ENCODE data around the gene RFXANK. TPM values are rescaled to one million over a fixed set of nuclear protein-coding genes. Genes with fewer than 3 reads are reported as not detected.
A peak's percentile ranks its signal among the peaks of the same experiment; 100 is the strongest.

RFXANK gene
- total RNA-seq, 1 donor from 2014 or later: 96.9 TPM

GRCh38 chr19:19159534-19159933, 32.5 kb upstream of the RFXANK start:
- H3K4me3 Mint-ChIP-seq: no peak overlapping the region
- H3K36me3 Mint-ChIP-seq (ENCODE audit: low read depth): peaks cover 13% of the 10 kb centered on the region
- ChIA-PET POLR2A (interaction anchor here (0.8 to 2.6 kb wide), 8 partner anchors 8 to 94 kb away, joined by 3 to 27 read pairs (median 6); partner anchors contain the start of genes MEF2B and NR2C2AP), CTCF (interaction anchor here (1.4 to 7.5 kb wide), 2 partner anchors 14 to 15 kb away, joined by 7 to 53 read pairs; no protein-coding TSS in a partner anchor)
- intact Hi-C loops (cut with micrococcal nuclease): no loop called here
- H3K27me3 Mint-ChIP-seq: no peaks in the 10 kb centered on the region
- H3K4me1 Mint-ChIP-seq: peaks cover 56% of the 10 kb centered on the region
- no peak for ATAC-seq (ENCODE audit: low read depth)
- no peak for TF ChIP-seq CTCF (IDR thresholded peaks at IDR 0.05)
- DNase-seq: no peak
- H3K27ac Mint-ChIP-seq: peak overlapping the region; percentile 35
- peaks cover 4% of the 10 kb centered on the region for H3K9me3 Mint-ChIP-seq

DNA sequence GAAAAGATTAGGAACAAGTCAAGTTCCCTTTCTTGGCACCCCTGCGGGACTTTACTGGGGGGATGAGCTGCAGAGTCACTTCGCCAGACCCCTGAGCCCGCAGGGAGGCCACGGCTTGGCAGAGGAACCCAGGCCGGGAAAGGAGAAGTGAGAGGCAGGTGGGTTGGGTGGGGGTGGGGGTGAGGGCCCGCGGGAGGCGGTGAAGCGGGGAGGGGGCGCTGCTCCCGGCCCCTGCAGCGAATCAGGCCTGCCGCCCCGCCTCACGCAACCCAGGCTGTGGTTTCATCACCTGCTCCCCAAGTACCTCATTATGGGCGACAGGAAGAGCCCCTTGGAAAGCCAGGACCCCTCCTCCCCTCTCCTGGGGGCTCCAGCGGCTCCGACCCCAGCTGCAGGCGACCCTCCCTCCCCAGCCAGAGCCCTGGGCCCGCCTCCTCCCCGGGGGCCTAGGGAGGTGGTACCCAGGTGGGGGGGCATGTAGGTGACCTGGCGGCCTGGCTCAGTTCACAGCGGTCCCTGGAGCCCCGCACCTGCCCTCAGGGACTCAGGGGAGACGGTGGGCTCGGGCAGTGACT, 31.5 kb upstream of the RFXANK start:
- ATAC-seq (ENCODE audit: low read depth): peak; percentile 78
- peak; percentile 65 for DNase-seq
- intact Hi-C loops (cut with micrococcal nuclease): loop anchor here (1.0 kb wide), 3 partner anchors 9 to 14 kb away; partner anchors contain the start of gene MEF2B
- Mint-ChIP-seq H3K27ac (peak overlapping the region; percentile 77), H3K27me3 (no peaks in the 10 kb centered on the region), H3K9me3 (peaks cover 3% of the 10 kb centered on the region), H3K4me1 (peaks cover 50% of the 10 kb centered on the region), H3K36me3 (ENCODE audit: low read depth) (peaks cover 8% of the 10 kb centered on the region), H3K4me3 (peak overlapping the region; percentile 55)
- ChIA-PET CTCF (interaction anchor here (7.5 kb wide), 1 partner anchor 14 kb away, joined by 53 read pairs; no protein-coding TSS in a partner anchor), POLR2A (interaction anchor here (0.8 to 2.6 kb wide), 9 partner anchors 9 to 732 kb away, joined by 3 to 27 read pairs (median 7); partner anchors contain the start of genes BORCS8, MEF2B and NR2C2AP)
- no peak for TF ChIP-seq CTCF (IDR thresholded peaks at IDR 0.05)

GRCh38 chr19:19162495-19162894, 29.6 kb upstream of the RFXANK start:
- DNase-seq (no peak), ATAC-seq (ENCODE audit: low read depth) (no peak)
- no peak for TF ChIP-seq CTCF (IDR thresholded peaks at IDR 0.05)
- Mint-ChIP-seq H3K27ac (peak overlapping the region; percentile 73), H3K4me3 (no peak overlapping the region), H3K36me3 (ENCODE audit: low read depth) (no peaks in the 10 kb centered on the region), H3K4me1 (peaks cover 41% of the 10 kb centered on the region), H3K27me3 (no peaks in the 10 kb centered on the region), H3K9me3 (no peaks in the 10 kb centered on the region)
- ChIA-PET CTCF (interaction anchor here (1.4 to 7.5 kb wide), 2 partner anchors 12 to 16 kb away, joined by 3 to 53 read pairs; no protein-coding TSS in a partner anchor), POLR2A (interaction anchor here (0.8 to 0.9 kb wide), 2 partner anchors 8 to 98 kb away, joined by 3 to 4 read pairs; no protein-coding TSS in a partner anchor)
- intact Hi-C loops (cut with micrococcal nuclease): no loop called here

DNA sequence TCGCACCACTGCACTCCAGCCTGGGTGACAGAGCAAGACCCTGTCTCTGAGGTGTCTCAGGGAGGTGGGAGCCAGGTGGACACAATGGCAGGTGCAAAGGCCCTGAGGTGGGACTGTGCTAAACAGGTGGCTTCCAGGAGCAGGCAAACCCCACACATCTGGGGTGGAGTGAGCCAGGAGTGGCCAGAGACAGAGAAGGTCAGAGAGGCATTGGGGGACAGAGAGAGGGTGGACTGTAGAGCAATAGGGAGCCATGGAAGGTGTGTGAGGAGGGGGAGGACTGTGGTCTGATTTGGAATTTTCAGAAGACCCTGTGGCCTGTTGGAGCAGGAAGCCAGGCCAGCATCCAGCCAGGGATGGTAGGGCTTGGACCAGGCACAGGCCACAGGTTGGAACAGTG, 26.7 kb upstream of the RFXANK start:
- Mint-ChIP-seq H3K27ac (no peak overlapping the region), H3K4me1 (peaks cover 38% of the 10 kb centered on the region), H3K9me3 (no peaks in the 10 kb centered on the region), H3K4me3 (no peak overlapping the region), H3K36me3 (ENCODE audit: low read depth) (no peaks in the 10 kb centered on the region), H3K27me3 (no peaks in the 10 kb centered on the region)
- TF ChIP-seq CTCF (IDR thresholded peaks at IDR 0.05): no peak
- POLR2A ChIA-PET: no interaction called here
- intact Hi-C loops (cut with micrococcal nuclease): no loop called here
- ATAC-seq (ENCODE audit: low read depth) (no peak), DNase-seq (no peak)
- CTCF ChIA-PET: interaction anchor here (2.6 kb wide), 1 partner anchor 9 kb away, joined by 10 read pairs; no protein-coding TSS in a partner anchor

- intact Hi-C loops (cut with micrococcal nuclease): no loop called here
- ChIA-PET CTCF (no interaction called here), POLR2A (interaction anchor here (1.0 to 1.4 kb wide), 2 partner anchors 9 to 12 kb away, joined by 3 to 4 read pairs; no protein-coding TSS in a partner anchor)
- Mint-ChIP-seq H3K27ac (no peak overlapping the region), H3K36me3 (ENCODE audit: low read depth) (no peaks in the 10 kb centered on the region), H3K9me3 (no peaks in the 10 kb centered on the region), H3K4me3 (no peak overlapping the region), H3K27me3 (no peaks in the 10 kb centered on the region), H3K4me1 (peaks cover 35% of the 10 kb centered on the region)
- DNase-seq (no peak), ATAC-seq (ENCODE audit: low read depth) (no peak)
- no peak for TF ChIP-seq CTCF (IDR thresholded peaks at IDR 0.05)
These were observed 24.4 kb upstream of the RFXANK start for GRCh38 chr19:19167612-19168011.
